ENCODE results near the gene CALD1.
A peak's percentile ranks its signal among the peaks of the same experiment; 100 is the strongest.

CALD1 gene

DNA sequence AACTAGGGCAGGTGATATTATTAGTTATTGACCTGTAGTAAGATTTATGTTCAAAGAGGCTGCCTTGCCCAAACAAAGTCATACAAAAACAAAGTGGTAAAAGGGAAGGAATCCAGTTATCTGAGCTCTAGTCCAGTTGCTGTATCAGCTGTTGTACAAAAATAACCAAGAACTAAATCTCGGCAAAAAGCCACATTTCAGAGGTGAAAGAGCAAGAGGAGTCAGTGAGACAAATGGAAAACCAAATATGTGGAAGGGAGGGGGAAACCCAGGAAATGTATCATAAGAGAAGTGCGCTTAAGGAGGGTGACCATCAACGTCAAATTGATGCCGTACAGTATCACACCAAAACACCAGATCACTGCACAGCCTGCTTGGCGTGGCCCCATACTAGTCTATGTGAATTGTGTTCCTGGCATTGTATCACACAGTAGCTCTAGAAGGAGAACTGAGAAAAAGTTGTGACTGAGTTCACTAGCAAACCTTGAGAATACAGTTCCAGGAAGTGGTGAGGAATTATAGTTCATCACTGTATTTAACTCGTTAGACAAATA is 213.3 kb downstream of the CALD1 start:
- no peak overlapping the region for H3K4me2 ChIP-seq (ENCODE audit: low read length)
- peaks cover 44% of the 10 kb centered on the region; the same call in 1 of the 2 replicates for H3K36me3 ChIP-seq (ENCODE audit: insufficient read depth, low read length)
- no peaks in the 10 kb centered on the region for H3K27me3 ChIP-seq (ENCODE audit: insufficient read depth, low read length)
- no peaks in the 10 kb centered on the region for H3F3A ChIP-seq (ENCODE audit: insufficient read depth, low read length)
- H3K9ac ChIP-seq (ENCODE audit: low read length), result no peak overlapping the region
- no peak overlapping the region for H3K4me3 ChIP-seq (ENCODE audit: low read depth, low read length, poor library complexity, severe bottlenecking)
- no peaks in the 10 kb centered on the region for H3K9me3 ChIP-seq (ENCODE audit: low read length)
- H3K27ac ChIP-seq (ENCODE audit: low read depth, low read length, poor library complexity, severe bottlenecking), result peak overlapping the region; percentile 29
- no peak for TF ChIP-seq EZH2 (IDR thresholded peaks at IDR 0.05; ENCODE audit: borderline replicate concordance, low read length)
- H3K79me2 ChIP-seq (ENCODE audit: insufficient read depth, low read length), result peaks cover 4% of the 10 kb centered on the region; the same call in 1 of the 2 replicates
- H4K20me1 ChIP-seq (ENCODE audit: insufficient read depth, low read length), result no peaks in the 10 kb centered on the region
- no peaks in the 10 kb centered on the region for H3K9me2 ChIP-seq (ENCODE audit: low read depth, low read length)
- no peak overlapping the region for H2AFZ ChIP-seq (ENCODE audit: low read length)
- H3K4me1 ChIP-seq (ENCODE audit: insufficient read depth, low read length, severe bottlenecking), result peaks cover 40% of the 10 kb centered on the region

DNA sequence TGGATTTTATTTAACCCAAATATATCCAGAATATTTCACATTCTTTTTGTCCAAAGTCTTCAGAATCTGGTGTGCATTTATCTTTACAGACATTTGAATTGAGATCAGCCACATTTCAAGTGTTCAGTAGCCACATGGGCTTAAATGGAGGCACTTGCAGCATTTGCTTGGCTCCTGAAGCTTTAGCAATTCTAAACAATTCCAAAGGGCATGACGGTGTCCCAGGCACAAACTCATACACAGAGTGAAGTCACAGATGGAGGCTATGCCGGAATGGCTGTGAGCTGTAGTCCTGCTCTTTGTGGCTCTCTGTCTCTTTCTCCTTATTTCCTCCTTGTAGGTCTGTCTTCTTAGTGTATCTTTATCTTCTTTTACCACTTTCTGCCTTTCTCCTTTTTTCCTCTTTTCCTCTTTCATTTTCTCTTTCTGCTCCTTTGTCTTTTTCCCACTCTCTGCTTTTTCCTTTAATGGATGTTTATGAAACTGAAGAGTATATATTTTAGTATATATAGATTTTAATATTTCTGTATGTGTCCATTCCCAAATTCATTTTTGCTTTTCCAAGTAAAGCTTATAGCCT is 214.5 kb downstream of the CALD1 start:
- peaks cover 32% of the 10 kb centered on the region for H3K4me1 ChIP-seq (ENCODE audit: insufficient read depth, low read length, severe bottlenecking)
- H3K36me3 ChIP-seq (ENCODE audit: insufficient read depth, low read length), result peaks cover 44% of the 10 kb centered on the region; the same call in 1 of the 2 replicates
- H3K9ac ChIP-seq (ENCODE audit: low read length), result no peak overlapping the region
- no peaks in the 10 kb centered on the region for H3K9me3 ChIP-seq (ENCODE audit: low read length)
- no peak overlapping the region for H3K27ac ChIP-seq (ENCODE audit: low read depth, low read length, poor library complexity, severe bottlenecking)
- no peak overlapping the region for H3K4me2 ChIP-seq (ENCODE audit: low read length)
- TF ChIP-seq, protein P1, sequence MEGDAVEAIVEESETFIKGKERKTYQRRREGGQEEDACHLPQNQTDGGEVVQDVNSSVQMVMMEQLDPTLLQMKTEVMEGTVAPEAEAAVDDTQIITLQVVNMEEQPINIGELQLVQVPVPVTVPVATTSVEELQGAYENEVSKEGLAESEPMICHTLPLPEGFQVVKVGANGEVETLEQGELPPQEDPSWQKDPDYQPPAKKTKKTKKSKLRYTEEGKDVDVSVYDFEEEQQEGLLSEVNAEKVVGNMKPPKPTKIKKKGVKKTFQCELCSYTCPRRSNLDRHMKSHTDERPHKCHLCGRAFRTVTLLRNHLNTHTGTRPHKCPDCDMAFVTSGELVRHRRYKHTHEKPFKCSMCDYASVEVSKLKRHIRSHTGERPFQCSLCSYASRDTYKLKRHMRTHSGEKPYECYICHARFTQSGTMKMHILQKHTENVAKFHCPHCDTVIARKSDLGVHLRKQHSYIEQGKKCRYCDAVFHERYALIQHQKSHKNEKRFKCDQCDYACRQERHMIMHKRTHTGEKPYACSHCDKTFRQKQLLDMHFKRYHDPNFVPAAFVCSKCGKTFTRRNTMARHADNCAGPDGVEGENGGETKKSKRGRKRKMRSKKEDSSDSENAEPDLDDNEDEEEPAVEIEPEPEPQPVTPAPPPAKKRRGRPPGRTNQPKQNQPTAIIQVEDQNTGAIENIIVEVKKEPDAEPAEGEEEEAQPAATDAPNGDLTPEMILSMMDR (IDR thresholded peaks at IDR 0.05; ENCODE audit: low read length), result no peak
- TF ChIP-seq EZH2 (IDR thresholded peaks at IDR 0.05; ENCODE audit: borderline replicate concordance, low read length), result no peak
- H3K4me3 ChIP-seq (ENCODE audit: low read depth, low read length, poor library complexity, severe bottlenecking), result no peak overlapping the region
- no peaks in the 10 kb centered on the region for H3K79me2 ChIP-seq (ENCODE audit: insufficient read depth, low read length)
- no peak overlapping the region for H2AFZ ChIP-seq (ENCODE audit: low read length)
- H3F3A ChIP-seq (ENCODE audit: insufficient read depth, low read length), result no peaks in the 10 kb centered on the region
- no peaks in the 10 kb centered on the region for H4K20me1 ChIP-seq (ENCODE audit: insufficient read depth, low read length)
- no peaks in the 10 kb centered on the region for H3K27me3 ChIP-seq (ENCODE audit: insufficient read depth, low read length)
- no peaks in the 10 kb centered on the region for H3K9me2 ChIP-seq (ENCODE audit: low read depth, low read length)

DNA sequence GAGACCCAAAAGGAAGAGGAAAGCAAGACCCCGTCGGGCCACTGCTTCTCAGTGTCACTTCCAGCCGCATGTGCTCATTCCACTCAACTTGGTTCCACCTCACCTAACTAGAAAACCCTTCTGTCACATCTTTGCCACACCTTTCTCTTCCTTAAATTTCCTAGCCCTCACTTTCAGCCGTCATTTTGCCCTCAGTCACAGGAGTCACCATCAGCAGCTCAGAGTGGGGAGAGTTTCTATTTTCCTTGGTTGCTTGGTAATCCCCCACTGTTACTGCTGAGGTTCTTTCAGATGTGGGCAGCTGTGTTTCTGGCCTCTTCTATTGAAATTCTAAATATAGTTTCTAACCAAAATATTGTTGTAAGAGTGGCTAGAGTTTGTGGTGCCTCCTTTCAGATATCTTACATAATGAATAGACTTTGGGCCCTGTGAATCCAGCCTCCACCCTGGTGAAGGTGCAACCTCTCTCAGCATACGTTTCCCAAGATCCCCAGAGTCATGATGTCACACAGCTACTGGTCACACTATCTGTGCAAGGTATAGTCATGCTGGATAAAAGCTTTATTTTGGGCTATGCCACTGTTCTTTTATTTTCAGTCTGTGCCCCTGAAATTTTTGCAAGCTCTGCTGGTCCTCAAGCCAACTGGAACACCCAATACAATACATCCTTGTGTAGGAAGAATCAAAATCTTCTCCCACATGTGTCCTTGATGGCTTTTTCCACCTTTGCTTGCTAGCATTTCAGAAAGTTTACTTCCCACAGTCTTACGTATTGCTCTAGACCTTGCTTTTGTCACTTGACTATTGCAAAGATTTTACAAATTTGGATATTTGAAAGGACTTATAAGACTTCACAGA is 216.0 kb downstream of the CALD1 start:
- Histone ChIP-seq H3K27ac (ENCODE audit: low read depth, low read length, poor library complexity, severe bottlenecking) (peak overlapping the region; percentile 80), H3K9me3 (ENCODE audit: low read length) (no peaks in the 10 kb centered on the region), H3K36me3 (ENCODE audit: insufficient read depth, low read length) (peaks cover 37% of the 10 kb centered on the region; the same call in 1 of the 2 replicates), H3K4me1 (ENCODE audit: insufficient read depth, low read length, severe bottlenecking) (peaks cover 32% of the 10 kb centered on the region), H3F3A (ENCODE audit: insufficient read depth, low read length) (no peaks in the 10 kb centered on the region), H3K4me3 (ENCODE audit: low read depth, low read length, poor library complexity, severe bottlenecking) (no peak overlapping the region), H3K4me2 (ENCODE audit: low read length) (peak overlapping the region; percentile 35; the same call in 1 of the 2 replicates), H3K9ac (ENCODE audit: low read length) (peak overlapping the region; percentile 14; the same call in 1 of the 2 replicates), H4K20me1 (ENCODE audit: insufficient read depth, low read length) (no peaks in the 10 kb centered on the region), H2AFZ (ENCODE audit: low read length) (no peak overlapping the region), H3K79me2 (ENCODE audit: insufficient read depth, low read length) (no peaks in the 10 kb centered on the region), H3K9me2 (ENCODE audit: low read depth, low read length) (no peaks in the 10 kb centered on the region), H3K27me3 (ENCODE audit: insufficient read depth, low read length) (no peaks in the 10 kb centered on the region)
- no peak for TF ChIP-seq EZH2 (IDR thresholded peaks at IDR 0.05; ENCODE audit: borderline replicate concordance, low read length)
- TF ChIP-seq, protein P1 (IDR thresholded peaks at IDR 0.05; ENCODE audit: low read length), result no peak

Data from OCI-LY1 (cell line).